Neuronal stem cell (in vitro differentiated cells): ENCODE data around the gene HMX3.

ENCODE experiments used
- DNase-seq: peaks from one replicate; pipeline ENCODE4 v3.0.0-alpha.2; 2013; ENCODE audit warnings: low spot score
- H2AFZ ChIP-seq: one replicate; pipeline ENCODE4 v1.6.1; 2013; ENCODE audit warnings: mild to moderate bottlenecking, low read length, inconsistent platforms
- H2AK5ac ChIP-seq: 2 replicates; pipeline ENCODE4 v1.6.1; 2013; ENCODE audit warnings: low read depth, mild to moderate bottlenecking, inconsistent platforms, low read length, moderate library complexity, mixed read lengths
- H2BK120ac ChIP-seq: 2 replicates; pipeline ENCODE4 v1.6.1; 2013; ENCODE audit warnings: low read depth, mild to moderate bottlenecking, inconsistent platforms, low read length, moderate library complexity, mixed read lengths
- H2BK12ac ChIP-seq: one replicate; pipeline ENCODE4 v1.6.1; 2013; ENCODE audit warnings: low read length, inconsistent platforms
- H2BK15ac ChIP-seq: 2 replicates; pipeline ENCODE4 v1.6.1; 2013; ENCODE audit warnings: mild to moderate bottlenecking, low read length, inconsistent platforms, mixed read lengths
- H2BK5ac ChIP-seq: one replicate; pipeline ENCODE4 v1.6.1; 2013; ENCODE audit warnings: inconsistent platforms, mild to moderate bottlenecking, low read length, moderate library complexity
- H3K14ac ChIP-seq: one replicate; pipeline ENCODE4 v1.6.1; 2013; ENCODE audit warnings: low read length, inconsistent platforms
- H3K18ac ChIP-seq: 2 replicates; pipeline ENCODE4 v1.6.1; 2013; ENCODE audit warnings: low read length, inconsistent platforms
- H3K23ac ChIP-seq: 2 replicates; pipeline ENCODE4 v1.6.1; 2013; ENCODE audit warnings: low read depth, mild to moderate bottlenecking, mixed read lengths, low read length, inconsistent platforms; ENCODE audit not compliant: poor library complexity
- H3K27ac ChIP-seq: replicated peaks from 3 replicates; pipeline ENCODE4 v1.5.1; 2013; ENCODE audit warnings: low read length, inconsistent platforms
- H3K27me3 ChIP-seq, 3 experiments: 2 replicates each; pipeline ENCODE4 v1.6.1; 2013; ENCODE audit warnings: low read length in 3 of 3, mild to moderate bottlenecking in 2 of 3, inconsistent platforms in 1 of 3, low read depth in 1 of 3, mixed read lengths in 1 of 3, moderate library complexity in 1 of 3; ENCODE audit not compliant: control insufficient read depth in 3 of 3, insufficient read depth in 3 of 3
- H3K36me3 ChIP-seq, 2 donors: replicated peaks in 1 of 2; 2 replicates each; pipeline ENCODE4 v1.6.1; 2013; ENCODE audit warnings: low read length in 2 of 2; ENCODE audit not compliant: control insufficient read depth in 2 of 2, insufficient read depth in 2 of 2
- H3K4ac ChIP-seq: 2 replicates; pipeline ENCODE4 v1.6.1; 2013; ENCODE audit warnings: inconsistent platforms, mild to moderate bottlenecking, low read length, moderate library complexity
- H3K4me1 ChIP-seq, 2 donors: 1 replicate in 1 of 2; 2 replicates in 1 of 2; pipeline ENCODE4 v1.6.1; 2013; ENCODE audit warnings: low read length in 2 of 2, low read depth in 1 of 2; ENCODE audit not compliant: control insufficient read depth in 2 of 2, insufficient read depth in 1 of 2
- H3K4me2 ChIP-seq: one replicate; pipeline ENCODE4 v1.6.1; 2013; ENCODE audit warnings: mild to moderate bottlenecking, low read length, inconsistent platforms; ENCODE audit not compliant: insufficient read depth, poor library complexity, severe bottlenecking
- H3K4me3 ChIP-seq, 2 donors: 2 replicates each; pipeline ENCODE4 v1.5.1; 2013; ENCODE audit warnings: low read length in 2 of 2, mild to moderate bottlenecking in 2 of 2, inconsistent platforms in 1 of 2, moderate library complexity in 1 of 2
- H3K79me1 ChIP-seq: one replicate; pipeline ENCODE4 v1.6.1; 2013; ENCODE audit warnings: low read depth, mild to moderate bottlenecking, inconsistent platforms, low read length, moderate library complexity
- H3K9ac ChIP-seq: one replicate; pipeline ENCODE4 v1.6.1; 2013; ENCODE audit warnings: mild to moderate bottlenecking, low read depth, low read length, inconsistent platforms; ENCODE audit not compliant: poor library complexity
- H3K9me3 ChIP-seq, 2 donors: replicated peaks in 1 of 2; 2 replicates each; pipeline versions ENCODE3 to v1.6.1; 2013; ENCODE audit warnings: low read length in 2 of 2, mild to moderate bottlenecking in 2 of 2, inconsistent platforms in 1 of 2, low read depth in 1 of 2, mixed read lengths in 1 of 2, moderate library complexity in 1 of 2; ENCODE audit not compliant: control insufficient read depth in 2 of 2, insufficient read depth in 1 of 2
- H4K8ac ChIP-seq: one replicate; pipeline ENCODE4 v1.6.1; 2013; ENCODE audit warnings: low read depth, mild to moderate bottlenecking, inconsistent platforms, low read length, moderate library complexity
- H4K91ac ChIP-seq: one replicate; pipeline ENCODE4 v1.6.1; 2013; ENCODE audit warnings: low read length, low read depth, mild to moderate bottlenecking, inconsistent platforms; ENCODE audit not compliant: poor library complexity
- WGBS, 2 donors: extraction: QIAGEN DNeasy Blood & Tissue Kit; methylation state at CpG; one replicate each; pipeline ENCODE4 v1.1.7; 2013; ENCODE audit warnings: missing lambda C conversion rate in 2 of 2, mixed read lengths in 1 of 2; ENCODE audit not compliant: insufficient read length in 2 of 2, insufficient replicate concordance in 1 of 2; ENCODE audit errors: extremely low coverage in 2 of 2; 5-methylcytosine and 5-hydroxymethylcytosine counted together

Gene HMX3

DNA sequence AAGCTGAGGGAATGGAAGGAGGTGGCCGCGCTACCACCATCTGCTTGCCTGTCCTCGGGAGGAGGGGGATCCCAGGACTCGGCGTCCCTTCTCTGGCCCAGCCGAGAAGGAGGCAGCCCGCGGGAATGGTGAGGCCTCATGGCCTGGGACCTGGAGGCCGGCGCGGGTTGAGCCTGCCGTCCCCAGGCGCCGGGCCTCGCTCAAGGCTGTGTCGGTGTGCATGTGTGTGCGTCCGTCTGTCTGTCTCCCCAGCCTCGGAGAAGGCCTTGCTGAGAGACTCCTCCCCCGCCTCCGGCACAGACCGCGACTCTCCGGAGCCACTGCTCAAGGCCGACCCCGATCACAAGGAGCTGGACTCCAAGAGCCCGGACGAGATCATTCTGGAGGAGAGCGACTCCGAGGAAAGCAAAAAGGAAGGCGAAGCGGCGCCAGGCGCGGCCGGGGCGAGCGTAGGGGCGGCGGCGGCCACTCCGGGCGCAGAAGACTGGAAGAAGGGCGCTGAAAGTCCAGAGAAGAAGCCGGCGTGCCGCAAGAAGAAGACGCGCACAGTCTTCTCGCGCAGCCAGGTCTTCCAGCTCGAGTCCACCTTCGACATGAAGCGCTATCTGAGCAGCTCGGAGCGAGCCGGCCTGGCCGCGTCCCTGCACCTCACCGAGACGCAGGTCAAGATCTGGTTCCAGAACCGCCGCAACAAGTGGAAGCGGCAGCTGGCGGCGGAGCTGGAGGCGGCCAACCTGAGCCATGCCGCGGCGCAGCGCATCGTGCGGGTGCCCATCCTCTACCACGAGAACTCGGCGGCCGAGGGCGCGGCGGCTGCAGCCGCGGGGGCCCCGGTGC is 1.3 kb downstream of the HMX3 start:
- no CpG with 5 or more reads among the region's 83 CpGs for WGBS, 2 donors

DNA sequence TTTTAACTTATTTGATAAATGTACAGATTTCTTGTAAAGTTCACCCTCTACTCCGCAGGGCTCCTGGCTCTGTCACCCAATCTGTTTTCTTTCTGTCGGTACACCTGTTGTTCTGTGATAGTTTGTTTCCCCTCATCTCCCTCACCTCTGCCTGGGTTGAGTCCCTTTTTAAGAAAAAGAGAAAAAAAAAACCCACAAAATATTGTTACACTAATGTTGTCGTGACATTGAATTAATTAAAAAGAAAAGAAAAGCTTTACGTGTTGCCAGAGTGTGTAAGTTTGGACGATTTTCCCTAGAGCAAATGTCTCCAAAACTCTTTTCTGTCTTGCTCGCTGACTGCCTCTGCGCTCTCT is 3.4 kb downstream of the HMX3 start:
- no peak overlapping the region for H3K27ac ChIP-seq
- no peak overlapping the region for H4K91ac ChIP-seq
- H3K14ac ChIP-seq = no peak overlapping the region
- peaks cover 0 to 2% of the 10 kb centered on the region in 2 donors for H3K9me3 ChIP-seq
- no peak overlapping the region for H3K23ac ChIP-seq
- no peak overlapping the region for H3K4me2 ChIP-seq
- no peak overlapping the region for H3K4ac ChIP-seq
- H3K4me1 ChIP-seq = peaks cover 8 to 12% of the 10 kb centered on the region in 2 donors
- no peak overlapping the region for H4K8ac ChIP-seq
- no peak overlapping the region for H2BK12ac ChIP-seq
- DNase-seq = no peak
- H2AFZ ChIP-seq = peak overlapping the region; percentile 50
- H2BK15ac ChIP-seq = no peak overlapping the region
- no peak overlapping the region for H2BK120ac ChIP-seq
- H3K4me3 ChIP-seq = no peak overlapping the region
- H3K27me3 ChIP-seq = peaks cover 65 to 99% (median 98%) of the 10 kb centered on the region in 3 experiments
- H3K36me3 ChIP-seq = no peaks in the 10 kb centered on the region
- WGBS, 2 donors = no CpG with 5 or more reads among the region's 7 CpGs
- no peak overlapping the region for H2BK5ac ChIP-seq
- H3K9ac ChIP-seq = no peak overlapping the region
- no peak overlapping the region for H3K18ac ChIP-seq
- H3K79me1 ChIP-seq = no peaks in the 10 kb centered on the region
- no peak overlapping the region for H2AK5ac ChIP-seq

More for the DNA sequence above, 1.3 kb downstream of the HMX3 start:
- Histone ChIP-seq H2AFZ (peak overlapping the region; percentile 85), H3K4me2 (peak overlapping the region; percentile 41), H3K79me1 (no peaks in the 10 kb centered on the region), H3K4ac (peak overlapping the region; percentile 42), H3K18ac (peak overlapping the region; percentile 80), H3K36me3 (no peaks in the 10 kb centered on the region), H2AK5ac (peak overlapping the region; percentile 29), H3K9me3 (peaks cover 0 to 2% of the 10 kb centered on the region in 2 donors), H2BK15ac (peak overlapping the region; percentile 41), H3K23ac (peak overlapping the region; percentile 86), H3K27me3 (peaks cover 58 to 98% (median 97%) of the 10 kb centered on the region in 3 experiments), H4K91ac (no peak overlapping the region), H2BK12ac (no peak overlapping the region), H3K27ac (no peak overlapping the region), H3K9ac (no peak overlapping the region), H2BK120ac (no peak overlapping the region), H3K14ac (peak overlapping the region; percentile 51), H2BK5ac (no peak overlapping the region), H4K8ac (no peak overlapping the region), H3K4me1 (peaks cover 11 to 13% of the 10 kb centered on the region in 2 donors), H3K4me3 (no peak overlapping the region)
- no peak for DNase-seq

DNA sequence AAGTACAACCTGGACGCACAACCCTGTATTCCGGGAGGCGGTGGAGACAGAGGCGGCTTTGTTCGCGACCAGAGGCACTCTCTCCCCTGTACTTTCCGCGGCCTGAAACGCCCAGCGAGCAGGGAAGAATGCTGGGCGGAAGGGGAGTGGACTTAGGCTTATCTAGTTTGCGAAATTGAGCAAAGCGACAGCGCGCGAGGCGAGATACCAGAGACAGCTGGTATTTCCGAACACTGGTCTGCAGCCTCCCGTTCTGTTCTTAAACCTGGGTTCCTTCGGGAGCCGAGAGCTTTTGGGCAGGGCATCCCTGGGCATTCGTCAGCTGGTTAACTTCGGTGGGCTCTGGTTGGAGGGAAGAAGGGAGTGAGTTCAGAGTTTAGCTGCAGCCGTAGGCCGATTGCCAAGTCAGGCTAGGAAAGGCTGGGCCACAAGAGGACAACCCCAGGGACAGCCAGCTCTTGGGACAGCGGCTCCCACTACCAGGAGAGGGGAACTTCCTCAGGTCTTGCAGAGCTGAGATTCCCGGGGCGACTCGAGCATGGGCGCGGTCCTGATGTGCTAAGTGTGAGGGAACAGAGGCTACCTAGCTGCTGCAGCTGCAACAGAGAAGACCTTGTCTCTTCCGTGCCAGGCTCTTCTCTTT is 3.9 kb downstream of the HMX3 start:
- no peak overlapping the region for H2BK120ac ChIP-seq
- H2BK12ac ChIP-seq = no peak overlapping the region
- no peak overlapping the region for H4K91ac ChIP-seq
- H3K4me1 ChIP-seq = peaks cover 8 to 12% of the 10 kb centered on the region in 2 donors
- H3K9ac ChIP-seq = no peak overlapping the region
- H3K4me3 ChIP-seq = peak overlapping the region in 1 of 2 donors; percentile 1
- peaks cover 0 to 2% of the 10 kb centered on the region in 2 donors for H3K9me3 ChIP-seq
- no CpG with 5 or more reads among the region's 32 CpGs for WGBS, 2 donors
- H2AK5ac ChIP-seq = no peak overlapping the region
- DNase-seq = no peak
- no peak overlapping the region for H3K14ac ChIP-seq
- no peak overlapping the region for H3K27ac ChIP-seq
- peak overlapping the region; percentile 20 for H3K18ac ChIP-seq
- no peak overlapping the region for H3K4ac ChIP-seq
- H3K23ac ChIP-seq = no peak overlapping the region
- H3K36me3 ChIP-seq = no peaks in the 10 kb centered on the region
- peak overlapping the region; percentile 46 for H3K4me2 ChIP-seq
- H3K27me3 ChIP-seq = peaks cover 63 to 99% (median 98%) of the 10 kb centered on the region in 3 experiments
- no peak overlapping the region for H4K8ac ChIP-seq
- peak overlapping the region; percentile 50 for H2AFZ ChIP-seq
- no peak overlapping the region for H2BK15ac ChIP-seq
- no peak overlapping the region for H2BK5ac ChIP-seq
- no peaks in the 10 kb centered on the region for H3K79me1 ChIP-seq
